GM12878 (cell line): Measurements from ENCODE around the gene COMMD1. TPM values are rescaled to one million over a fixed set of nuclear protein-coding genes. Genes with fewer than 3 reads are reported as not detected.

Source experiments
- ATAC-seq: fragments of 200-7000 bp; cut with Tn5 transposase; 3 replicates; pipeline ENCODE4 v1.9.1; 2020; ENCODE audit warnings: mild to moderate bottlenecking, moderate library complexity
- BruUV-seq: library from RNA; stranded (reverse); fragments of 400-500 nt; replicated peaks from 2 replicates; lab custom pipeline; 2021; lab: Mats Ljungman, UMichigan
- CTCF ChIA-PET: fragments of 300-600 bp; sonication (Branson Sonifier 250); formaldehyde crosslinking; extraction: SDS; loops from one replicate; lab custom pipeline; 2021; ENCODE audit warnings: inconsistent platforms; lab: Yijun Ruan, JAX
- POLR2A ChIA-PET: fragments of 350-600 bp; formaldehyde crosslinking; extraction: SDS; loops from one replicate; lab custom pipeline; 2021; ENCODE audit warnings: inconsistent platforms; lab: Charles Lee
- RAD21 ChIA-PET: fragments of 300-600 bp; sonication (Branson Sonifier 250); formaldehyde crosslinking; loops from one replicate; lab custom pipeline; 2023; ENCODE audit warnings: antibody characterized with exemption; ENCODE audit not compliant: unreplicated experiment; lab: Charles Lee
- SMC1A ChIA-PET: fragments of 300-600 bp; sonication (Branson Sonifier 250); formaldehyde crosslinking; loops from one replicate; lab custom pipeline; 2023; ENCODE audit not compliant: unreplicated experiment, uncharacterized antibody; lab: Charles Lee
- DNase-seq: peaks from one replicate; pipeline ENCODE4 v3.0.0-alpha.2; 2011; ENCODE audit warnings: low read depth, low spot score
- FAIRE-seq: peaks from 3 replicates; lab custom pipeline; 2011; peaks lifted over from hg19 to GRCh38; lab: Jason Lieb, UNC
- H2AFZ ChIP-seq: 2 replicates; pipeline ENCODE4 v1.6.0; 2011; ENCODE audit warnings: low read depth, low read length, control low read depth; ENCODE audit not compliant: control insufficient read depth
- H3K27ac ChIP-seq: 2 replicates; pipeline ENCODE4 v1.5.1; 2011; ENCODE audit warnings: control low read depth; ENCODE audit not compliant: control insufficient read depth, insufficient read depth
- H3K27me3 ChIP-seq, 2 experiments: replicated peaks in 1 of 2; 2 replicates each; pipeline versions ENCODE4 v1.6.0 to v1.6.1; 2011; ENCODE audit warnings: low read length in 1 of 2; ENCODE audit not compliant: control insufficient read depth in 2 of 2, insufficient read depth in 2 of 2
- H3K36me3 ChIP-seq, 2 experiments: 2 replicates each; pipeline ENCODE4 v1.5.1; 2011; ENCODE audit warnings: low read length in 1 of 2; ENCODE audit not compliant: control insufficient read depth in 2 of 2, insufficient read depth in 2 of 2
- H3K4me1 ChIP-seq: 2 replicates; pipeline ENCODE4 v1.6.1; 2011; ENCODE audit warnings: mild to moderate bottlenecking, low read length, moderate library complexity, mixed read lengths; ENCODE audit not compliant: control insufficient read depth, insufficient read depth
- H3K4me2 ChIP-seq: 2 replicates; pipeline ENCODE4 v1.6.0; 2011; ENCODE audit warnings: control low read depth; ENCODE audit not compliant: control insufficient read depth, insufficient read depth
- H3K4me3 ChIP-seq: fragments of 200-600 bp; sonication (generic); 2 replicates; pipeline ENCODE4 v1.5.1; 2016
- H3K79me2 ChIP-seq: 2 replicates; pipeline ENCODE4 v1.6.0; 2011; ENCODE audit warnings: low read length; ENCODE audit not compliant: control insufficient read depth, insufficient read depth
- H3K9ac ChIP-seq: 2 replicates; pipeline ENCODE4 v1.8.0; 2011; ENCODE audit warnings: low read length, control low read depth, mixed read lengths; ENCODE audit not compliant: control insufficient read depth, insufficient read depth
- H3K9me3 ChIP-seq: replicated peaks from 3 replicates; pipeline ENCODE4 v1.5.1; 2011; ENCODE audit warnings: mild to moderate bottlenecking, low read length; ENCODE audit not compliant: control insufficient read depth, insufficient read depth
- H4K20me1 ChIP-seq: 2 replicates; pipeline ENCODE4 v1.6.0; 2011; ENCODE audit not compliant: control insufficient read depth, insufficient read depth
- BACH1 ChIP-seq: fragments of 450-650 bp; IDR thresholded peaks from 2 replicates; pipeline ENCODE4 v1.6.1; 2017; ENCODE audit warnings: mild to moderate bottlenecking, borderline replicate concordance
- DPF2 ChIP-seq: fragments of 450-650 bp; IDR thresholded peaks from 2 replicates; pipeline ENCODE4 v1.6.1; 2017; ENCODE audit warnings: mild to moderate bottlenecking
- E2F4 ChIP-seq: IDR thresholded peaks from 2 replicates; pipeline ENCODE4 v1.6.1; 2012; ENCODE audit warnings: low read depth, low read length, improper control_type of control experiment
- EED ChIP-seq: sonication (generic); IDR thresholded peaks from 2 replicates; pipeline ENCODE4 v1.6.1; 2016; ENCODE audit warnings: antibody characterized with exemption, low read depth
- EZH2 ChIP-seq: IDR thresholded peaks from 2 replicates; pipeline ENCODE4 v1.6.1; 2012; ENCODE audit warnings: low read depth, mild to moderate bottlenecking, control low read depth, inconsistent platforms, low read length, borderline replicate concordance; ENCODE audit not compliant: control insufficient read depth
- IKZF1 ChIP-seq: fragments of 450-650 bp; conservative IDR thresholded peaks from 2 replicates; pipeline ENCODE4 v1.6.1; 2017; ENCODE audit warnings: antibody characterized with exemption, mild to moderate bottlenecking
- IRF3 ChIP-seq: fragments of 450-650 bp; IDR thresholded peaks from 2 replicates; pipeline ENCODE4 v1.6.1; 2014; ENCODE audit warnings: mild to moderate bottlenecking
- KAT2A ChIP-seq: conservative IDR thresholded peaks from 2 replicates; pipeline ENCODE4 v1.6.1; 2011; ENCODE audit warnings: low read depth, low read length; ENCODE audit not compliant: control insufficient read depth
- MXI1 ChIP-seq: fragments of 150-350 bp; IDR thresholded peaks from 2 replicates; pipeline ENCODE4 v1.6.1; 2011; ENCODE audit warnings: low read depth, mild to moderate bottlenecking, inconsistent platforms, low read length, improper control_type of control experiment
- NFXL1 ChIP-seq: fragments of 450-650 bp; IDR thresholded peaks from 2 replicates; pipeline ENCODE4 v1.6.1; 2017; ENCODE audit warnings: antibody characterized with exemption, mild to moderate bottlenecking, borderline replicate concordance
- RFX5 ChIP-seq: IDR thresholded peaks from 2 replicates; pipeline ENCODE4 v1.6.1; 2011; ENCODE audit warnings: low read depth, low read length, improper control_type of control experiment
- SMARCA5 ChIP-seq: fragments of 450-650 bp; IDR thresholded peaks from 2 replicates; pipeline ENCODE4 v1.6.1; 2017; ENCODE audit warnings: mild to moderate bottlenecking
- SPI1 ChIP-seq: IDR thresholded peaks from 2 replicates; pipeline ENCODE4 v1.6.1; 2011; ENCODE audit warnings: low read depth, mild to moderate bottlenecking, low read length, moderate library complexity, borderline replicate concordance; ENCODE audit not compliant: insufficient read depth
- STAT1 ChIP-seq: fragments of 450-650 bp; conservative IDR thresholded peaks from 2 replicates; pipeline ENCODE4 v1.6.1; 2014; ENCODE audit warnings: antibody characterized with exemption, mild to moderate bottlenecking
- SUPT20H ChIP-seq: IDR thresholded peaks from 2 replicates; pipeline ENCODE4 v1.6.1; 2011; ENCODE audit warnings: low read depth, mild to moderate bottlenecking, low read length, moderate library complexity, borderline replicate concordance; ENCODE audit not compliant: control insufficient read depth
- TAF1 ChIP-seq: IDR thresholded peaks from 2 replicates; pipeline ENCODE4 v1.6.1; 2011; ENCODE audit warnings: mild to moderate bottlenecking, low read depth, low read length, borderline replicate concordance
- YBX1 ChIP-seq: fragments of 450-650 bp; IDR thresholded peaks from 2 replicates; pipeline ENCODE4 v1.6.1; 2016; ENCODE audit warnings: antibody characterized with exemption
- YY1 ChIP-seq: IDR thresholded peaks from 2 replicates; pipeline ENCODE4 v1.6.1; 2011; ENCODE audit warnings: low read depth, mild to moderate bottlenecking, low read length
- ZNF384 ChIP-seq: IDR thresholded peaks from 2 replicates; pipeline ENCODE4 v1.6.1; 2012; ENCODE audit warnings: low read depth, mild to moderate bottlenecking, low read length, improper control_type of control experiment, borderline replicate concordance
- ZNF622 ChIP-seq: fragments of 450-650 bp; IDR thresholded peaks from 2 replicates; pipeline ENCODE4 v1.6.1; 2017; ENCODE audit warnings: mild to moderate bottlenecking, inconsistent platforms
- WGBS: methylation state at CpG from one replicate; pipeline ENCODE4 v1.1.6; 2016; ENCODE audit warnings: low lambda C conversion rate; ENCODE audit not compliant: insufficient replicate concordance, insufficient coverage; ENCODE audit errors: missing lambda C conversion rate; 5-methylcytosine and 5-hydroxymethylcytosine counted together
- in situ Hi-C: fragments of 300-500 bp; cut with MboI; formaldehyde crosslinking; loops from 9 replicates; pipeline ENCODE4 v1.14.3; 2018; ENCODE audit warnings: mixed read lengths
- intact Hi-C: fragments of 100-400 bp; cut with micrococcal nuclease; formaldehyde crosslinking; loops from one replicate; pipeline ENCODE4 v1.14.2; 2022; ENCODE audit not compliant: unreplicated experiment
- polyA plus RNA-seq, 11 experiments: library from polyadenylated mRNA; depleted of rRNA in 4 of 11; unstranded in 6 of 11; stranded (reverse) in 5 of 11; fragments of >200 nt; fragmentation: Nextera tagmentation in 4 of 11; fragmentation: Illumina TruSeq in 1 of 11; extraction: Ambion mirVana in 4 of 11; extraction: Trizol in 1 of 11; gene quantifications; 1 replicate in 1 of 11; 2 replicates in 10 of 11; pipeline versions ENCODE4 v1.2.1 to v1.2.3, GENCODE V29; 2011 to 2016; ENCODE audit warnings: inconsistent platforms in 2 of 11, missing spikeins in 2 of 11, low read depth in 1 of 11
- total RNA-seq, 4 experiments: library from RNA; depleted of rRNA in 3 of 4; stranded (reverse); fragments of >200 nt in 3 of 4; fragmentation: Illumina TruSeq in 1 of 4; extraction: Trizol in 1 of 4; gene quantifications; 2 replicates each; pipeline versions ENCODE4 v1.2.1 to v1.2.3, GENCODE V29; 2013 to 2021

Gene COMMD1
- total and polyA plus RNA-seq, 10 of the 15 experiments (the other 5 are each of a cell fraction or from before 2014, with no cell fraction given): 39.7 to 210 (median 53.7) TPM

GRCh38 chr2:62140426-62141141 lies 235.1 kb downstream of the COMMD1 start (continued):
- TF ChIP-seq SUPT20H (no peak), E2F4 (no peak), RFX5 (no peak), DPF2 (no peak), EED (peak; percentile 54; the same call in 1 of the 2 replicates), ZNF622 (no peak), STAT1 (no peak), BACH1 (peak; percentile 59; the same call in 1 of the 2 replicates), SPI1 (no peak), YBX1 (no peak)

GRCh38 chr2:62141142-62141740 lies 235.8 kb downstream of the COMMD1 start:
- CTCF ChIA-PET: interaction anchor here (1.4 to 1.7 kb wide), 3 partner anchors 10 to 272 kb away, joined by 3 to 7 read pairs (median 5); no protein-coding TSS in a partner anchor
- no TSS peak for BruUV-seq
- Histone ChIP-seq H3K9me3 (no peaks in the 10 kb centered on the region; the same call in 2 of the 3 replicates), H3K4me3 (no peak overlapping the region), H4K20me1 (no peaks in the 10 kb centered on the region), H3K79me2 (peaks cover 35% of the 10 kb centered on the region), H3K36me3 (no peaks in the 10 kb centered on the region), H3K9ac (peak overlapping the region; percentile 36), H2AFZ (peak overlapping the region; percentile 0), H3K4me1 (peaks cover 68% of the 10 kb centered on the region), H3K27me3 (no peaks in the 10 kb centered on the region), H3K4me2 (peak overlapping the region; percentile 56), H3K27ac (peak overlapping the region; percentile 90)
- DNase-seq: peak; percentile 61
- POLR2A ChIA-PET: interaction anchor here (1.1 to 3.0 kb wide), 7 partner anchors 9 to 168 kb away, joined by 3 to 12 read pairs (median 3); no protein-coding TSS in a partner anchor
- SMC1A ChIA-PET: interaction anchor here (0.5 to 8.0 kb wide), 14 partner anchors 10 to 192 kb away, joined by 3 to 91 read pairs (median 7); no protein-coding TSS in a partner anchor
- ATAC-seq: peak; percentile 41
- RAD21 ChIA-PET: interaction anchor here (1.0 to 10.7 kb wide), 8 partner anchors 10 to 177 kb away, joined by 4 to 83 read pairs (median 10); no protein-coding TSS in a partner anchor
- intact Hi-C loops: loop anchor here (2.0 to 10.0 kb wide), 6 partner anchors 74 to 594 kb away; no protein-coding TSS in a partner anchor
- WGBS: 0% methylated on average over 2 of the region's 2 CpGs
- in situ Hi-C loops: loop anchor here (5.0 kb wide), 1 partner anchor 166 kb away; no protein-coding TSS in a partner anchor
- FAIRE-seq: peak; percentile 47
- TF ChIP-seq IRF3 (0 out of 2 replicates have a peak, but pooled peaks have one; percentile 4), SMARCA5 (0 out of 2 replicates have a peak, but pooled peaks have one; percentile 18), MXI1 (no peak), NFXL1 (no peak), EZH2 (no peak), TAF1 (no peak), IKZF1 (0 out of 2 replicates have a peak, but pooled peaks have one; percentile 13), YY1 (0 out of 2 replicates have a peak, but pooled peaks have one; percentile 32), ZNF384 (no peak), KAT2A (no peak)
